KBM-7 (cell line): ENCODE measurements around the gene GNAT2.

Experiments used
- DNase-seq: peaks from one replicate; pipeline ENCODE4 v3.0.0-alpha.2; 2015
- in situ Hi-C: fragments of 300-500 bp; cut with MboI; formaldehyde crosslinking; loops from 2 replicates; pipeline ENCODE4 v1.14.3; 2020; ENCODE audit warnings: low sequenced_read_pairs, low pct_unique_long_range_greater_than_20kb, mixed read lengths

GNAT2 gene

GRCh38 chr1:109582021-109582420 is 37.4 kb downstream of the GNAT2 start:
- no peak for DNase-seq
- in situ Hi-C loops: no loop called here

GRCh38 chr1:109579491-109579890 is 39.9 kb downstream of the GNAT2 start:
- DNase-seq: no peak
- in situ Hi-C loops: no loop called here

DNA sequence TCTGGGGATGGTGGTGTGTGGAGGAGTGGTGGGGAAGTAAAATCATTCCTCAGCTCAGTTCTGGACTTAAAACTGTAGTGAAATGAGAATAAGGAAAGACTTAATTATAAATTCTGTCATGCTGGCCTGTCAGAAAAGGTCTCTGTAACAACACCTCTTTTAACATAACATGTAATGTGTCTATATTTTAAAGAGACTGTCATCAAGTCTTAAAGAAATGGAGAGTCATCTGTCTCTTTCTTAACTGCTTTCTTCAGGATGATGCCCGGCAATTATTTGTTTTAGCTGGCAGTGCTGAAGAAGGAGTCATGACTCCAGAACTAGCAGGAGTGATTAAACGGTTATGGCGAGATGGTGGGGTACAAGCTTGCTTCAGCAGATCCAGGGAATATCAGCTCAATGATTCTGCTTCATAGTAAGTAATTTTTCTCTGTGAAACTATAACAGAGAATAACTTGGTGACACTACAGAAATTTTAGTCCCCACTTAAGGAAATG is 40.4 kb downstream of the GNAT2 start:
- in situ Hi-C loops: no loop called here
- DNase-seq: no peak

GRCh38 chr1:109573785-109574184 is 45.6 kb downstream of the GNAT2 start:
- in situ Hi-C loops: no loop called here
- peak; percentile 14 for DNase-seq

- DNase-seq: no peak
- in situ Hi-C loops: no loop called here
These were observed 49.0 kb downstream of the GNAT2 start for GRCh38 chr1:109570414-109570813.

DNA sequence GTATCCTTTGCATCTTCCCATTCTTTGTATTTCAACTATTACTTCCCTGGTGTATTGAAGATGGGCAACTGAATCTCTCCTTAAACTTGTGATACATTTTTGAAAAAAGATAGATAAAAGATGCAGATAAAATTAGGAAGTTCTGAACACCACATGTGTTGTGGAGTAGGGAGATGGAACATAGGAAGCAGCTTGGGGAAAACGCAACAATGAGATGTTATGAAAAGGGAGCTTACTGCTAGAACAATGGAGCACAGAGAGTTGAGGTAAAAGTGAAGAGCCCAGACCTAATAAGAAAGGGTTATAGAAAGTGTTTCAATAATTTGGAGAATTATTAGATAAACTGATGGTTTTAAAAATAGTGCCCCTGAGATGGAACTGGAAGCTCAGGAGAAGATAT is 50.1 kb downstream of the GNAT2 start:
- in situ Hi-C loops: no loop called here

GRCh38 chr1:109567877-109568672 is 51.3 kb downstream of the GNAT2 start:
- in situ Hi-C loops: no loop called here
- no peak for DNase-seq

More for the DNA sequence above, 50.1 kb downstream of the GNAT2 start:
- DNase-seq: no peak

- in situ Hi-C loops: no loop called here
- no peak for DNase-seq
These were observed 52.4 kb downstream of the GNAT2 start for GRCh38 chr1:109566982-109567381.

DNA sequence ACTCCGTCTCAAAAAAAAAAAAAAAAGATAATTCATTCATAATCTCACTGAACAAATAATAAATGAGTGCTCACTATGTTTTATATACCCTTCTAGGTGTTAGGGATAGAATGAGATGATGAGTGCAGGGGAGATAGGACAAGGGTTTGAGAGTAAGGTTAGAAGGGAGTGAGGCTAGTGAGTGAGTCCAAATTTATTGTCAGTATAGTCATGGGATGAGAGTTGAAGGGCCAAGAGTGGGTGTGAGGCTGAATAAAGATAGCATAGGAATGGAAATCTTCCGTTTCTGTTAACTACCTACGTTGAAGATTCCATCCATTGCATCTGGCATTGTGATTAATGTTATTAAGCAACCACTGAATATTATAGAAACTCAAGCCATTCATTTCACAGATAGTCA is 54.2 kb downstream of the GNAT2 start:
- in situ Hi-C loops: no loop called here

GRCh38 chr1:109564194-109564878 is 55.1 kb downstream of the GNAT2 start:
- DNase-seq: no peak
- in situ Hi-C loops: no loop called here

More for the DNA sequence above, 54.2 kb downstream of the GNAT2 start:
- no peak for DNase-seq

DNA sequence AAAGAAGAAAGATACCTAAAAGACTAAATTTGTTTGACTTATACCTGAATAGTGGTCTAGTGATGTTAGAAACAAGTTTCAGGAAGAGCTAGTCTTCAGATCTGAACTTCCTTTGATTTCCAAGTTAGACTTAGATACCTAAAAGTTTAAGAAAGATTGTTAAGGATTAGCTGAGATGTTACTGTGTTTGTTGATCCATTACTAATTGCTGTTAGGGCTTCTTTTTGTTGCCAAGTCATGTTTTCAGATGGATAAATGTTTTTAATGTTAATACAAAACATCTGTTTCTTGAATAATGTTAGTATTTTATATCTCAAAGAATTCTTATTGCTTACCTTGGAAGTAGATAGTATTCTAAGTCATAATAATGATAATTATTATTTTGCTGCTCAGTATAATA is 59.4 kb downstream of the GNAT2 start:
- in situ Hi-C loops: no loop called here
- DNase-seq: no peak

- DNase-seq: no peak
- in situ Hi-C loops: no loop called here
These were observed 61.9 kb downstream of the GNAT2 start for GRCh38 chr1:109557520-109557919.

DNA sequence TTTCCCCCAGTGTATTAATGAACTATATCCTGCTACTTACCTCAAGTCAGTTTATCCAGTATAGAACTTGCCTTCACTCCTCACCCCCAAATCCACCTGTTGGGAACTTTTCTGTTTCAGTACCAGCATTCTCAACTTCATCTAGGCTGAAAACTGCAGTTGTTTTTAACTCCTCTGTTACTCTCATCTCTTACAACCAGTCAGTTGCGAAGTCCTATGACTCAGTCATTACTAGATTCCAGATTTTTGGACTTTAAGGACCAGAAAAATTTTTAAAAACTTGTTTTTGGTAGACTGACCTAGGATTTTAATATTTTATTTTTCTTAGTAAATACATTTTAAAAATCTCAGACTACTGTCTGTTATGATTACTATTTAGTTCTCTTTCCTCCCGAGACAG is 62.9 kb downstream of the GNAT2 start:
- in situ Hi-C loops: no loop called here

More for the DNA sequence above, 62.9 kb downstream of the GNAT2 start:
- DNase-seq: no peak
